ENCODE measurements around the gene CEACAM8.
"Not testable (repeated sequence)": the region's sequence is repeated elsewhere in the genome, so short reads cannot be mapped to it uniquely, and the experiment has no call there.

Gene CEACAM8

DNA sequence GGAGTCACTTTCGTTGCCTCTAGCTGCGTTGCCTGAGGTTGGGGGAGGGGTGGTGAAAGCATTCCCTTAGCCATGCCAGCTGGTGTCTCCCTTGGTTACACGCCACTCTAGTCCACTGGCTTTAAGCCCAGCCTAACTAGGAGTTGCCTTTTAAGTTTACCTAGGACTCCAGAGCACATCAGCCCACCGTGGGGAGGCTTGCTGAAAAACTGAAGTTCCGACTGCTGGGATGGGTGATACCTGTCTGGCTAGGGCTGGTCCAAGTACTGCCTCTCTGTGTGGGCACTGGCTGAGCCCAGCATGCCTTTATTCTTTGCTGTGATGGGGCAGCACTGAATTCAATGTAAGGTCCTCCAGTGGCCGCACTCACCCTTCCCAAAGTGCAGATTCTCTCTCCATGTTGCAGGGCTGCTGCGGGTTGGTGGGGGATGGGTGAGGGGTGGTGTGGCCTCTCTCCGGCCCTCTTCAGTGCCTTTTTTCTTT lies 54.6 kb downstream of the CEACAM8 start:
- no peak for DNase-seq

DNA sequence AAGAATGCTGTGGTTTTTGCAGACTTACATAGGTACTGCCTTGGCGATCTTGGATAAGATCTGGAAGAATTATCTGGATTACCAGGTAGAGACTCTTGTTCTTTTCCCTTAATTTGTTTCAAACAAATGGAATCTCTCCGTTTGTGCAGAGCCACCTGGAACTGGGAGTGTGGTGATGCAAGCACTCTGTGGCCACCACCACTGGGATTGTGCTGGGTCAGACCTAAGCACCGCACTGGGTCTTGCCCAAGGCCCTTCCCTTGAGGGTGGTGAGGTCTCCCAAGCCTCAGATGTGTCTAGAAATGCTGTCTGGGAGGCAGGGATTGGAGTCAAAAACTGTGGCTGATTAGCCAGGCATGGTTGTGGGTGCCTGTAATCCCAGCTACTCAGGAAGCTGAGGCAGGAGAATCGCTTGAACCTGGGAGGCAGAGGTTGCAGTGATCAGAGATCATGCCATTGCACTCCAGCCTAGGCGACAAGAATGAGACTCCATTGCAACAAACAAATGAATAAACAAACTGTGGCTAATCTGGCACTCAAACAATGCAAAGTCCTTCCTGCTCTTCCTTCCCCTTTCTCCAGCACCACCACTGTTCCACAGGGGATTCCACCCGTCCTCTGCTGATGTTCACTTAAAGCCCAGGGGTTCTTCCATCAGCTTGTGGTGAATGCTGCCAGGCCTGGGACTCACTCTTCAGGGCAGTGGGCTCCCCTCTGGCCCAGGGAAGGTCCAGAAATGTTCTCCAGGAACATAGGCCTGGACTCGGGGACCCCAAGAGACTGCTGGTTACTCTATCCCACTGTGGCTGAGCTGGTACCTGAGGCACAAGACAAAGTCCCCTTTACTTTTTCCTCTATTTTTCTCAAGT lies 55.6 kb downstream of the CEACAM8 start:
- DNase-seq = no peak

DNA sequence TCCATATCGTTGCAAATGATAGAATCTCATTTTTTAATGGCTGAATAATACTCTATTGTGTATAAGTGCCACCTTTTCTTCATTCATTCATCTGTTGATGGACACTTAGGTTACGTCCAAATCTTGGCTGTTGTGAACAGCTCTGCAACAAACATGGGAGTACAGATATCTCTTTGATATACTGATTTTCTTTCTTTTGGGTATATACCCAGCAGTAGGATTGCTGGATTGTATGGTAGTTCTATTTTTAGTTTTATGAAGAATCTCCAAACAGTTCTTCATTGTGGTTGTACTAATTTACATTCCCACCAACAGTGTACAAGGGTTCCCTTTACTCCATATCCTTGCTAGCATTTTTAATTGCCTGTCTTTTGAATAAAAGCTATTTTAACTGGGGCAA lies 59.4 kb downstream of the CEACAM8 start:
- DNase-seq = not testable (repeated sequence)

DNA sequence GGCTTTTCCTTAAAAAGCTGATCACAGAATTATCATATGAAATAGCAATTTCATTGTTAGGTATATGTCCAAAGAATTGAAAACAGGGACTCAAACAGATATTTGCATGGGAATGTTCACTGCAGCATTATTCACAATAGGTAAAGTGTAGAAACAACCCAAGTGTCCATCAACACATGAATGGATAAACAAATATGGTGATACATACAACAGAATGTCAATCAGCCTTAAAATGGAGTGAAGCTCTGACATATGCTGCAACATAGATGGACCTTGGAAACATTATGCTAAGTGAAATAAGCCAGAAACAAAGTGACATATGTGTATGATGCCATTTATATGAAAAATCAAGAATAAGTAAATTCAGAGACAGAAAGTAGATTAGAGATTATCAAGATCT lies 60.3 kb downstream of the CEACAM8 start:
- no peak for DNase-seq

DNA sequence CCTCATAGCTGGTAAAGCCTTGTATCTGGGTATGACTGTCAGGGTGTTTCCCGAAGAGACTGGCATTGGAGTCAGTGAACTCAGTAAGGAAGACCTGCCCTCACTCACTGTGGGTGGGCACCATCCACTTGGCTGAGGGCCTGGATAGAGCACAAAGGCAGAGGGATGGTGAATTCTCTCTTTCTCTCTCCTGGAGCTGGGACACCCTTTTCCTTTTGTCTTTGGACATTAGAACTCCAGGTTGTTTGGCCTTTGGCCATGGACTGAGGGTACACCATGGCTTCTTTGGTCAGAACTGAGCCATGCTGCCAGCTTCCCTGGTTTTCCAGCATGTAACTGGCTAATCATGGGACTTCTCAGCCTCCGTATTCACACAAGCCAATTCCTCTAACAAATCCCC lies 61.8 kb downstream of the CEACAM8 start:
- DNase-seq = no peak

DNA sequence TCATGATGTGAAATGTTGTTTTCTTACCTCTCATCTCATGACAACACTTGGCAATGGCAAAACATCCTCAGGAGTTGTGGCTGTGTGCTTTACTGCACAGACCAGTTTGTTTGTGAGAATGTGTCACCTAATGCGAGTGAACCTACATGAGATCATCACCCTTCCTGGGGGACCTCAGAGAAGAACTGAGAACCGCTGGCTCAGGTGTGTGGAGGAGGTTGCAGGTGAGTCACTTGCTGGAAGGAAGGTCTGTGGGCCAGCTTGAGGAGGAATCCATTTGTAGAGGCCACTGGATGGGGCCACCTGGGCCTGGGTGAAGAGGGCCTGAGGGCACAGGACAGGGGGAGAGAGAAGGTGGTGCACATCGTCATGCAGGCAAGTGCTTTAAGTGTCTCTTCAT lies 63.4 kb downstream of the CEACAM8 start:
- DNase-seq = no peak
